K562 (cell line): ENCODE measurements around the gene PTPRR.

Source experiments
- HMGXB4 ChIP-seq: sonication (generic); formaldehyde crosslinking; IDR thresholded peaks from 2 replicates; pipeline ENCODE4 v1.8.1; 2023; ENCODE audit warnings: mild to moderate bottlenecking, missing genetic modification reagents
- RNF219 ChIP-seq: fragments of 250-450 bp; sonication (Bioruptor Pico); IDR thresholded peaks from 2 replicates; pipeline ENCODE4 v1.5.0; 2022; ENCODE audit warnings: mild to moderate bottlenecking

- TF ChIP-seq RNF219 (no peak), HMGXB4 (CRISPR knock-in tag) (no peak)
Measured at GRCh38 chr12:70928071-70928470, 7.5 kb upstream of the PTPRR start.
